ENCODE results near the gene LLGL2.

The LLGL2 gene

GRCh38 chr17:75616521-75617122, 91.1 kb downstream of the LLGL2 start:
- DNase-seq, result no peak

- DNase-seq, result no peak
Observed at GRCh38 chr17:75617218-75617617, 91.7 kb downstream of the LLGL2 start.

- no peak for DNase-seq
Observed at GRCh38 chr17:75617675-75618074, 92.2 kb downstream of the LLGL2 start.

GRCh38 chr17:75619506-75620431, 94.3 kb downstream of the LLGL2 start:
- DNase-seq, result no peak

- no peak for DNase-seq
Observed at GRCh38 chr17:75621489-75621888, 96.0 kb downstream of the LLGL2 start.

- DNase-seq, result no peak
Observed at GRCh38 chr17:75622076-75622475, 96.6 kb downstream of the LLGL2 start.

GRCh38 chr17:75622771-75623273, 97.3 kb downstream of the LLGL2 start:
- no peak for DNase-seq

GRCh38 chr17:75623386-75623785, 97.9 kb downstream of the LLGL2 start:
- DNase-seq, result no peak

GRCh38 chr17:75624021-75624420, 98.5 kb downstream of the LLGL2 start:
- DNase-seq, result no peak

Measured in activated CD4-positive, alpha-beta T cell treated with anti-CD3 and anti-CD28 coated beads, Interleukin-2, amount 50 U/mL, for 1 hour (primary cell).